ENCODE results near the gene ZCCHC14.
"Not testable (repeated sequence)": the region's sequence is repeated elsewhere in the genome, so short reads cannot be mapped to it uniquely, and the experiment has no call there.

ZCCHC14 gene

DNA sequence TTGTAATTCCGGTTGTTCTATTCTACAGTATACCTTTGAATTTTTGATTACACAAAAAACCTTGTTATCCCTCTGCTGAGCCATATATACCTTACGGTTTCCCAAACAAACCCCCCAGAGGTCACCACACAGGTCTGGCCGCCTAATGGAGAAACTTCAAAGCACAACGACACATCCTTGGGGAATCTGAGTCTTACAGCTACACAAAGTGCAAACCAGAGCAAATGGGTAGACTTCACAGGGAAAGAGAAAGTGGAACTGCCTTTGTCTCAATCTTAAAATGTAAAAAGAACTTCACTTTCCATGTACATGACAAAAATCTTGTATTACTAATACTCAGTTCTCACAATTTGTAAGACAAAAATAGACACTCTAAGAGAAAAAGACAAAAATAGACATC is 111.9 kb downstream of the ZCCHC14 start:
- TF ChIP-seq, protein P1, sequence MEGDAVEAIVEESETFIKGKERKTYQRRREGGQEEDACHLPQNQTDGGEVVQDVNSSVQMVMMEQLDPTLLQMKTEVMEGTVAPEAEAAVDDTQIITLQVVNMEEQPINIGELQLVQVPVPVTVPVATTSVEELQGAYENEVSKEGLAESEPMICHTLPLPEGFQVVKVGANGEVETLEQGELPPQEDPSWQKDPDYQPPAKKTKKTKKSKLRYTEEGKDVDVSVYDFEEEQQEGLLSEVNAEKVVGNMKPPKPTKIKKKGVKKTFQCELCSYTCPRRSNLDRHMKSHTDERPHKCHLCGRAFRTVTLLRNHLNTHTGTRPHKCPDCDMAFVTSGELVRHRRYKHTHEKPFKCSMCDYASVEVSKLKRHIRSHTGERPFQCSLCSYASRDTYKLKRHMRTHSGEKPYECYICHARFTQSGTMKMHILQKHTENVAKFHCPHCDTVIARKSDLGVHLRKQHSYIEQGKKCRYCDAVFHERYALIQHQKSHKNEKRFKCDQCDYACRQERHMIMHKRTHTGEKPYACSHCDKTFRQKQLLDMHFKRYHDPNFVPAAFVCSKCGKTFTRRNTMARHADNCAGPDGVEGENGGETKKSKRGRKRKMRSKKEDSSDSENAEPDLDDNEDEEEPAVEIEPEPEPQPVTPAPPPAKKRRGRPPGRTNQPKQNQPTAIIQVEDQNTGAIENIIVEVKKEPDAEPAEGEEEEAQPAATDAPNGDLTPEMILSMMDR (IDR thresholded peaks at IDR 0.05; ENCODE audit: control insufficient read depth, insufficient read depth, low read depth, low read length, missing control alignments), result no peak
- H3K4me3 ChIP-seq (ENCODE audit: control insufficient read depth, low read depth, low read length), result no peak overlapping the region
- no peak for DNase-seq (ENCODE audit: low read depth)

DNA sequence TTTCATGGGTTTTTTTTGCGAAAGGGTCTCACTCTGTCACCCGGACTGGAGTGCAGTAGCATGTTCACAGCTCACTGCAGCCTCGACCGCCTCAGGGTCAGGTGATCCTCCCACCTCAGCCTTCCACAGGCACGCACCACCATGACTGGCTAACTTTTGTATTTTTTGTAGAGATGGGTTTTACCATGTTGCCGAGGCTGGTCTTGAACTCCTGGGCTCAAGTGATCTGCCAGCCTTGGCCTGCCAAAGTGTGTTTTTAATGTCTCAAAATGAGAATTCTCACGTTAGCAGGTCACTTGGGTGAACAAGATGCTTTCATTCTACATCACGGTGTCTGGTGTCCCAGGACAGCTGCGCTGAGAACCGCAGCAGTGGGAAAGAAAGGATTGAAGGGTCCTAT is 112.4 kb downstream of the ZCCHC14 start:
- TF ChIP-seq, protein P1 (IDR thresholded peaks at IDR 0.05; ENCODE audit: control insufficient read depth, insufficient read depth, low read depth, low read length, missing control alignments), result no peak
- no peak overlapping the region for H3K4me3 ChIP-seq (ENCODE audit: control insufficient read depth, low read depth, low read length)
- no peak for DNase-seq (ENCODE audit: low read depth)

DNA sequence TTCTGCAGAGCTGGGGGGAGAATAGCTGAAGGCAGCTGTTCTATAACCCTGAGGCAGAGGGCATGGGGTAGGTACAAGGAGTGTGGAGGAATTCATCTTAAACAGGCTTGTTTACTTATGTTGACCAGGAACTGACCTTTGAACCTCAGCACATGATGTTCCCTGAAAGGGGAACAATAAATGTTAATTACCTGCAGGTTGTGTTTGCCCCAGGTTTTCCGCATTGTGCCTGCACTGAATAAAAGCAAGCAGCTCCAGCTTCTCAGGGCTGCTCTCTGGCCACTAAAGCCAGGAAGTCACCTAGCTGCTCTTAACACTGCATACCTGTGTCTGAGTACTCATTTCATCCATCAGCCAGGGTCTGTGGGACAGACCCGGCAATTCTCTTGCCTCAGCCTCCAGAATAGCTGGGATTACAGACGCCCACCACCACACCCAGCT is 113.5 kb downstream of the ZCCHC14 start:
- H3K4me3 ChIP-seq (ENCODE audit: control insufficient read depth, low read depth, low read length); DNase-seq (ENCODE audit: low read depth): not testable (repeated sequence)

DNA sequence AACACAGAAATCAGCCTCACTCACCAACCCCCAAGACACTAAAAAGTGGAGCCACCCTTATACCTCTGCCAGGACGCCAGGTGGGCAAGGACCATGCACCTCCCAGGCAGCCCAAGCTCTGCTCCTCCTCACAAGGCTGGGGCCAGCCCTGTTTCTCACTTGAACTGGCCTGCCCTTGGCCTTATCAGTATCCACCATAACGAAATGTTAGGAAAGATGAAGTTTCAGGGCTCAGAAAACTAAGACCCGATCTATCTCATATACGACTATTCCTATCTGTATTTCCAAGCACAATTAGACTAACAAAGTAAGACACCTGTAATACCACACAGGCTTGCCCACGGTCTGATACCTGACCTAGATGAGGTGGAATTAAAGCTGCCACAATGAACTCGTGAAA is 116.2 kb downstream of the ZCCHC14 start:
- DNase-seq (ENCODE audit: low read depth), result no peak
- no peak overlapping the region for H3K4me3 ChIP-seq (ENCODE audit: control insufficient read depth, low read depth, low read length)
- TF ChIP-seq, protein P1 (IDR thresholded peaks at IDR 0.05; ENCODE audit: control insufficient read depth, insufficient read depth, low read depth, low read length, missing control alignments), result no peak

DNA sequence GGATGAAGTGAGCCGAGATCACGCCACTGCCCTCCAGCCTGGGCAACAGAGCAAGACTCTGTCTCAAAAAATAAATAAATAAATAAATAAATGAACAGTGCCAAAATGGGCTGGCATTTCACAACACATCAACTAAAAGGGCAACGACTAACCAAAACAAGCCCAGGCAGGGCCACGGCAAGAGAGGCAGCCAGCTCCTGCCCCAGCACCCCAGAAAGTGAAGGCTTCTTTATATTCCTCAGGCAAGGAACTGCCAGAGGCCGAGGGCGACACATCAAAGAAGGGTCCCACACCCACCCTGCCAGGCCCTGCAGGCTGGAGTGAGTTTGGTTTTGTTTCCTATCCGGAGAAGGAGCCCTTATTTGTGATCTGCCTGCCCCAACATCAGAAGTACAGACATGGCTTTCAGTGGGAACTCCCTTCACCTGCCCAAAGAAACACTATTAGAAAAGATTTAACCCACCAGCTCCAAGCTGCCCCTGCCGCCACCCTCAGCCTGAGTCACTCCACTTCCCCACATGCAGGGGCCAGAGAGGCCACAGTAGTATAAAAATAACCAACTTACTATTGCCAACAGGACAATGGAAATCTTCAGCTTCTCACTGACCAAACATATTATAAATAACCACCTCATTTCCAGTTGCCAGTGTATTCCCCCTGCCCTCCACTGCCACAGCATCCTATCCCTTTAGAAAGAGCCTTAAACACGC is 117.2 kb downstream of the ZCCHC14 start:
- H3K4me3 ChIP-seq (ENCODE audit: control insufficient read depth, low read depth, low read length), result no peak overlapping the region
- no peak for DNase-seq (ENCODE audit: low read depth)

DNA sequence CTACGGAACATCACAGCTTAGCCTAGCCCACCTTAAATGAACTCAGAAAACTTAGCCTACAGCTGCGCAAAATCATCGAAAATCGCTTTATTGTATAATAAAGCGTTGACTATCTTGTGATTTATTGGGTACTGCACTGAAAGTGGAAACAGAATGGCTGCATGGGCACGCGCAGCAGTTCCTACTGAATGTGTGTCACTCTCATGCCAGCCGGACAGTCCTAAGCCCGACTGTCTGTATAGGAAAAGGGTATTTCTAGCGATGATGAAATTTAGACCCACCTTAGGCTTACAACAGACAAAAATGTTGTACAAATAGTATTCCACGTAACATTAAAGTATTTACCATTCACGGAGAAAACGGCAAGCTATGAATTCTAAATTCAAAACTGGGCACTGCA is 118.5 kb downstream of the ZCCHC14 start:
- H3K4me3 ChIP-seq (ENCODE audit: control insufficient read depth, low read depth, low read length), result no peak overlapping the region
- TF ChIP-seq, protein P1 (IDR thresholded peaks at IDR 0.05; ENCODE audit: control insufficient read depth, insufficient read depth, low read depth, low read length, missing control alignments), result no peak
- no peak for DNase-seq (ENCODE audit: low read depth)

More for the DNA sequence above, 117.2 kb downstream of the ZCCHC14 start:
- TF ChIP-seq, protein P1 (IDR thresholded peaks at IDR 0.05; ENCODE audit: control insufficient read depth, insufficient read depth, low read depth, low read length, missing control alignments), result no peak

DNA sequence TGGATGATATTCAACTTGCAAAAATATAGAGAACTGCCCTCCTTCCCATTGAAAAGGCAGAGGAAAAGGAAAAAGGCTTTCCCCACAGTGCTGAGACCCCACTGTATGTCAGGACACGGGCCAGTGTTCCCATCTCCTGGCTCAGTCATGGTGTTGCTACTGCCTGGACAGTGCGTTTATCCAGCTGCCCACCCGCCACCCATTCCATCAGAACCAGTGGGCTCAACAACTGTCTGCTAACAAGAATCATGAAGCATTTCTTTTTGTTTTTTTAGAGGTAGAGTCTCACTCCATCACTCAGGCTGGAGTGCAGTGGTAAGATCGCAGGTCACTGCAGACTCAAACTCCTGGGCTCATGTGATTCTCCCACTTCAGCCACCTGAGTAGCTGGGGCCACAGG is 120.5 kb downstream of the ZCCHC14 start:
- H3K4me3 ChIP-seq (ENCODE audit: control insufficient read depth, low read depth, low read length), result no peak overlapping the region
- TF ChIP-seq, protein P1 (IDR thresholded peaks at IDR 0.05; ENCODE audit: control insufficient read depth, insufficient read depth, low read depth, low read length, missing control alignments), result no peak
- no peak for DNase-seq (ENCODE audit: low read depth)

Measured in AG09309 (cell line).